IPS-NIHi7 (cell line): ENCODE measurements around the gene KCNT2.
"Not testable (repeated sequence)": the region's sequence is repeated elsewhere in the genome, so short reads cannot be mapped to it uniquely, and the experiment has no call there.

Experiments
- DNase-seq: peaks from one replicate; pipeline ENCODE4 v3.0.0; 2012; ENCODE audit warnings: mixed read lengths; ENCODE audit errors: extremely low spot score

Gene KCNT2

DNA sequence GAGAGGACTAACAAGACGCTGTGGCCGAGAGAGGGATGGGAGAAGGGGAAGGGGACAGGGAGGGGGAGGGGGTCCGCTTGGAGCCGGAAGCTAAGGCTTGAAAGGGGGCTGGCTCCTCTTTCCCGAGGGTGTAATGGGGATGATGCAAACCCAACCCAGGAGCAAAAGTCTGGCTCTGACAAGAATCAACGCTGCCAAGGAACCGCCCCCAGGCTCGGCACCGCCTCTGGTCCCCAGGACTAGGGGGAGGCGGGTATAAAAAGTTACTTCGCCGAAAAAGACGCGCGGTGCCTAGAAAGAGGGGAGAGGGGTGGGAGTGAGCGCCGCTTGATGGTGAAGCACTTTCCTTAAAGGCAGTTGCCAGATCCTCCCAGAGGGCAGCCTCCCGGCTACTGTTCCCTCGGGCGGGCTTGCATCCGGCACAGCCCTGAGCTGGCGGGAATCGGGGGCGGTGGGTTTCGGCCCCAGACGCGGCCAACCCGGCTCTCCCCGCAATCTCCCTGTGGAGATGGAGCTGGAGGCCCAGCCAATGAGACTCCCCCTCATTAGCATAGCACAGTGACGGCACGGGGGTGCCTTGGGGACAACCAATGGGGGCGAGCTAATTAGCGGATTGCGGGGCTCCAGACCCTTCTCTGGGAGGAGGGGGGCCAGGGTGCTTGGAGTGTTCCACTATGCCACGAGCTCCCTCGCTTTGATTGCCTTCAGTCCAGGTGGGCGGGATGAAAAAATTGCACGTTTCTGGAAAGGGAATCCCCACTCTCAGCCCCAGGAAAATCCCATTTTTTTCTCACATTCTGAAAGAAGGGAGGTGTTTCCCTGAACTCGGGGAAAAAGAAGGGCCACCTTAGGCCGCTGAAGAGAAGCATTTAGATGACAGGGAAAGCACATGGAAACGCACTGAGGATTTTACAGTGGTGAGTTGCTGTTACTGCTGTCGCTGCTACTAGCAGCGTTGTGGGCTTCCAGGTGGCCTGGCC lies at the start of gene KCNT2:
Gene KCNT2, minus strand, starts transcription at position 51 of the 980 bp plus-strand sequence. CDS start 131 bp downstream, outside the sequence.
- peak; percentile 89 for DNase-seq

DNA sequence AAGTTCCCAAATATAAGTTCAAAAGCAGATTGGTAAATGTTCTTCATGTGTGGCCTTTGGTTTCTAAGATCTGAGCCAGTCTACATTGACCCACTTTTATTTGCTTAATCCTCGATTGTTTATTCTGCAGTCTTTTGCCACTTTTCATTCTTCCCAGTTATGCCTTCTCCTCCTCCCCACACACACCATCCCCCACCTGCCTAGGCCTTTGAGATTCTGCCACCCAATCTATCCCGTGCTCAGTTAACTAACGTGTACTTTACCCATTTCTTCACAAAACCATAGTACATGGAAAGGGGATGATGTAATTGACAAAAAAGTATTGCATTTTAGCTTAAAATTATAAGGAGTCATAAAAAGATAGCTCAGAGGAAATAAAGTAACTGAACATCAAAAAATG lies 47.3 kb upstream of the KCNT2 start:
- no peak for DNase-seq

DNA sequence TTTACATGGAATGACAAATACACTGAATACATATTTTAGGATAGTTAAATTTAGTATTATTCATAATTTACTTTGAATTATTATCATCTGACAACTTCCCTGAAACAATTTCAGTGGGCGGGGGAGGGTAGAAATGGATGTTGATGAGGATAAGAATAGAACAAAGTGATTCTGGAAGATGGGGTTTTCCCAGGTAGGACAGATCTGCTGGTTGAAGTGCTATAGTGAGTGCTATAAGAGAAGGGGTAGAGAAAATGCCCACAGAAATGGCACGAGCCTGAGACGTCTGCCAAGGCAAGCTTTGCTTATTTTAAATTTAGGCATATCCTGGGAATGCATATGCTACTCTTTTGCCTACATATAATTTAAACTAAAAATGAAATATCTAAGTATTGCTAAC lies 46.8 kb upstream of the KCNT2 start:
- no peak for DNase-seq

DNA sequence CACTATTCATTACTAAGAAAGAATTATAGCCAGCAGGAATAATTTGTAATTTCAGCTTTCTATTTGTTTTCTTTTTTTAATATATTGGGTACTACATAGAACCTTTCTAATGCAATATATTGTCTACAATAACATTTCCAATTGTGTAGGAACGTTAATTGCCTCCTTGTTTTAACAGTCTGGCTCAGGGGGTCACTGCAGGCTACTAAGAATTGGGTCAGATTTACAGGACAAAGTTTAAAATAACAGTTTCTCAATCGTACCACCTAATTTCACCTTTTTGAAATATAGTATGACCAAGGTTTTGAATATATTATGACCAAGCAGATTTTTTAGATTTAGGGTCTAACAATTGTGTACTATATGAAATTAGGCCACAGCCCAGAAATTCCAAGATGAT lies 46.0 kb upstream of the KCNT2 start:
- DNase-seq = no peak

DNA sequence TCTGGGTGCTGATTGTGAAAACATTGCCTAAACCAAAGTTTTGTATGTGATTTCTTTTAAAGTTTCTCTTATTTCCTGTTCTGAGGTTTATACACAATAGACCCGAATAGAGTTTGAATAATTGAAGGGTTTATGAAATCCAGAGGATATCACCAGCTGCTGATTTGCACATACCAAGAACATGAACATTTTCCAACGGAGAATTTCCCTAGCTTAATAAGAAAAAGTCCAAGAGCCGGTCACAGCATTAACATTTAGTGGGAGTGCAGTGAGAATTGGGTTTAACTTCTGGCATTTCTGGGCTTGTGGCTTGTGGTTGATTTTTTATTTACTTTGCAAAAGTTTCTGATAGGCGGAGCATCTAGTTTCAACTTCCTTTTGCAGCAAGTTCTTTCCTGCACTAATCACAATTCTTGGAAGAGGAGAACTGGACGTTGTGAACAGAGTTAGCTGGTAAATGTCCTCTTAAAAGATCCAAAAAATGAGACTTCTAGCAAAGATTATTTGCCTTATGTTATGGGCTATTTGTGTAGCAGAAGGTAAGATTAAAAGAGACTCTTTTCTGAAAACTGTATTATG lies 43.5 kb upstream of the KCNT2 start, which contains the start of gene CFH:
Gene CFH, plus strand, starts transcription at position 407 of the 579 bp plus-strand sequence. Its CDS starts 75 bp downstream, at position 482.
- DNase-seq = no peak

DNA sequence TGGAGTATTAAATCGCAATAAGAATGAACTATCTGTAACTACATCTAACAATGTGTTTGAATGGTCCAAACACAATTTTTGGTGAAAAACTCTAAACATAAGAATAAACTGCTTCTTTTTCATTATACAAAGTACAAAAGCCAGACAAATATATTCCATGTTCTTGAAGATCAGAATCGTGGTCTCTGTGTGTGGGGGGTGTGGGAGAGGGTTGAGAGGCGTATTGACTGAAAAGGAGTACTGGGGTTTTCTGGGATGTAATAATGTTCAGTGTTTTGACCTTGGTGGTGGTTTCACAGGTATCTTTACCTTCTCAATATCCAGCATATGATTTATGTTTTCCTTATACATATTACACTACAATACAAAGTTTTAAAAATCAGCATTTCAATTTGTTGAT lies 42.8 kb upstream of the KCNT2 start:
- DNase-seq = no peak

DNA sequence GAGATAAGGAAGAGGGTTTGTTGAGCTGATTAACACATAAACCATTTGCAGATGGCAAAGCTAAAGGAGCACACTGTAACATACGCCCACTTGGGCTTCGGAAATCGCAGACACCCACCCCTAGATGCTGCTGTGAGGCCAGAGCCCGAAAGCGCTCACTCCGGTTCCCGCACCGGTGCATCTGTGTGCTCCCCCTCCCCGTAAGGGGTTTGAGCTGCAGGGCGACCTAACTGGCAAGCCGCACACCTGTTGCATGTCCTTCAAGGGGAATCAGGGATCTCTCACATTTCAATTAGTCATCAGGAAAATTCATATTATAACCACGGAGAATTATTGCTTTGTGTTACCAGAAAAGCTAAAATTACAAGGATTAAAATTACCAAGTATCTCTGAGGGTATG lies 42.2 kb upstream of the KCNT2 start:
- DNase-seq = no peak

DNA sequence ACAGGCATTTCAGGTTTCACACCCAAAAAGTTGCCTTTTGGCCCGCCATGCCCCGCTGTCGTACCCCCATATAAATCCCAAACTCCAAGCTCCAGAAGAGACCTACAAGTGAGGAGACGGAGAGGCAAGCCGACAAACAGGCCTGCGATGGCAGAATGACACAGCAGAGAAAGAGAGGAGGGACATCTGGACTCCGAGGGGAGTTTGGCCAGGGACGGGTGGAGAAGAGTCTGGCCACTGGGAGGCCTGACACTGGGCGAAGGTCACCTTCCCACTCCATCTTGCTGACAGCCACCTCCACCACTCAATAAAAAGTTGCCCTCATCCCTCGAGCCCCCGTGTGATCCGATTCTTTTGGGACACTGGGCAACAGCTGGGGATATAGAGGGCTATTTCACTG lies 41.8 kb upstream of the KCNT2 start:
- no peak for DNase-seq

DNA sequence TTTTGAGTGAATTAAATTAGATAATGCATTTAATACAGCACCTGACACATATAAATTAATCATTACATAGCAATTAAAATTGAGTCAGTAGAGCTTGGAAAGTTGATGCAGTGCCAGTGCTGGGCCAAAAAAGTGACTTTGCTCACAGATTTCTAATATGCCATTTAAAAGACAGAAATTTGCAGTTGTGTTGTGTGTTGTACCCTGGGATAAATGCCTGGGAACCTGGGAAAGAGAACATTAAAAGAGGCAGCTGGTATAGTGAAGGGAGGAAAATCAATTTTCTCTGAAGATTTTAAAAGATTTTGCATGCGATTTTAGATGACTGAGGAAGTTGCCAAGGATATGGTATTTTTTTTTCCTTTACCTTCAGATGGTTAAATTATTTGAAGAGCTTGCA lies 32.7 kb upstream of the KCNT2 start:
- no peak for DNase-seq

DNA sequence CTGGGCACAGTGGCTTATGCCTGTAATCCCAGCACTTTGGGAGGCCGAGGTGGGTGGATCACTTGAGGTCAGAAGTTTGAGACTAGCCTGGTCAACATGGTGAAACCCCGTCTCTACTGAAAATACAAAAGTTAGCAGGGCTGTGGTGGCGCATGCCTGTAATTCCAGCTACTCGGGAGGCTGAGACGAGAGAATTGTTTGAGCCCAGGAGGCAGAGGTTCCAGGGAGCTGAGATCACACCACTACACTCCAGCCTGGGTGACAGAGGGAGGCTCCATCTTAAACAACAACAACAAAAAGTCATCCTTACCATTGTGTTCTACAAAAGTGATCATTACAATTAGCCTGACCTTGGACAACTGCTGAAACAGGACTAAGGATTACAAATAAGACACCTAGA lies 31.1 kb upstream of the KCNT2 start:
- DNase-seq = not testable (repeated sequence)

DNA sequence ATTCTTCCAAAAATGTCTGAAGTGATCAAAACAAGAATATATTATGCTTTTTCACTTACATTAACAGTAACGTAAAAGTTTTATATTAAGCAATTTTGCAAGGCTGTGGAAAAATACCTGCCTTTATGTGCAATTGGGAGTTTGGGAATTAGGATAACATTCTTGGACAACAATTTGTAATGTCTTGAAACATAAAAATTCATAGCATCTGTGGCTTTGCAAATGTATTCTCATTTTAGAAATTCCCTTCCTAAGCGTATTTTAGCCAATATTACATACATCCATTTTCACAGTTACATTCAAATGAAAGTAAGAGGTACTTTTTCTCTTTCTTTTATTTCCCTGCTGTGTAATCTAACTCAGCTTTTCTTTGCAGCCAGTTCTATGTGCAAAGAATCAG lies 30.2 kb upstream of the KCNT2 start:
- no peak for DNase-seq

DNA sequence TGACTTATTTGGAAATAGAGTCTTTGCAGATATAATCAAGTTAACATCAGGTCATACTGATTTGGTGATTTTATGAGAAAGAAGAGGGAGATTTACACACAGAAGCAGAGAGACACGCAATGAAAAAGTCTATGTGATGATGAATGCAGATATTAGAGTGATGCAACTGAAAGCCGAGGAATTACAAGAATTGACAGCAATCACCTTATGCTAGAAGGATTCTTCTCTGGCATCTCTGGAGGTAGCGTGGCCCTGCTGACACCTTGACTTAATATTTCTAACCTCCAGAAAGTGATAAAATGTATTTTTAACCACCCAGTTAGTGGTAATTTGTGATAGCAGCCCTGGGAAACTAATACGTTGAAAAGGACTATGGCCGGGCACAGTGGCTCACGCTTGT lies 29.4 kb upstream of the KCNT2 start:
- DNase-seq = no peak

DNA sequence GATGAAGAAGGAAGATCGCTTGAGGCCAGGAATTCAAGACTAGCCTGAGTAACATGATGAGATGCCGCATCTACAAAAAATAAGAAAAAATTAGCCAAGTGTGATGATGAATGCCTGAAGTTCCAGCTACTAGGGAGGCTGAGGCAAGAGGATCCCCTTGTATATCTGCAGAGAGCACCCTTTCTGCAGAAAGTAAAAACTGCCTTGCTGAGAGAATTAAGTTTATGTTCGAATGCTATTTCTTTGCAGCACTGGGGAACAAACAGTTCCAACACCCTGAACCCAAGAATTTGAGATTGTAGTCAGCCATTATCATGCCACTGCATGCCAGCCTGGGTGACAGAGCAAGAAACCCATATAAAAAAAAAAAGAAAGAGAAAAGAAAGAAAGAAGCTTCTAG lies 20.6 kb upstream of the KCNT2 start:
- no peak for DNase-seq

DNA sequence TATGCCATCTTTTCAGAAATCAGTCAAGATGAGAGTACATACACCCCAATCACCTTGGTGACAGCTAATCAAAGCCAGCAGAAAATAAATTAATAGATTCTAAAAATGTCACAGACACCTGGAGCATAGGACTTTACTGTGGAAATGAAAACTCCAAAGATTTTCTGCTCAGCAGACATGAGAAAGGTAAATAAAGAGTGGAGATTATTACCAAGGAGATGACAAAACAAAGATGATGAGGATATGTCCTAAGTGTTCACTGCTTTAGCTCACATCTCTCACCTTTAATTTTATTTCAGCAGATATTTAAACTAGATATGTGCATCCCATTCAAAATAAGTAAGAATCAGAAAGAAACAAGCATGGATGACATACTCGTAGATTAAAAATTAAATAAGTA lies 14.8 kb upstream of the KCNT2 start:
- DNase-seq = no peak

DNA sequence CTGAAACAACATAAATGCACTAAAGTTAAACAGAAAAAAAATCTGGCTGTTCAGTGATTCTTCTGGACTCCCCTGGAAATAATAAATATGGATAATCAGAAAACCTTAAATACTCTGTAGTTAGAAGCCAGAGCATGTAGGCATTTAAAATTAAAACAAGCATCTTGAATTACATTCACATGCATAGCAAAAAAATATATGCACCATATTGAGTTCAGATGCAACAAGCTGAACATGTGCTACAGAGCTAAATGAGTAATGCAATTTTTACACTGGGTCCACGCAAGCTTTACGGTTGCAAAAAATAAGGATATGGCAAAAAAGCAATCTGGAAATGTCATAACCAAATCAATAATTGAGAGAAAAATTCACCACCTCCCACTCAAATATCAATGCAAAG lies 11.5 kb upstream of the KCNT2 start:
- DNase-seq = no peak

DNA sequence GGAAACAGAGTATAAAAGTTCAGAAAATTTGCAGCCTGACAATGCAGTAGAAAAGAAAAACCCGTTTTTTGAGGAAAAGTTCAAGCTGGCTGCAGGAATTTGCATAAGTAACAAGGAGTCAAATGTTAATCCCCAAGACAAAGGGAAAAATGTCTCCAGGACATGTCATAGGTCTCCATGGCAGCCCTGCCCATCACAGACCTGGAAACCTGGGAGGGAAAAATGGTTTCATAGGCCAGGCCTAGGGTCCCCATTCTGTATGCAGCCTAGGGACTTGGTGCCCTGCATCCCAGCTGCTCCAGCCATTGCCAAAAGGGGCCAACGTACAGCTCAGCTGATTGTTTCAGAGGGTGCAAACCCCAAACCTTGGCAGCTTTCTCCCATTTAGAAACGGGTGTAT lies 3.6 kb upstream of the KCNT2 start:
- DNase-seq = no peak

DNA sequence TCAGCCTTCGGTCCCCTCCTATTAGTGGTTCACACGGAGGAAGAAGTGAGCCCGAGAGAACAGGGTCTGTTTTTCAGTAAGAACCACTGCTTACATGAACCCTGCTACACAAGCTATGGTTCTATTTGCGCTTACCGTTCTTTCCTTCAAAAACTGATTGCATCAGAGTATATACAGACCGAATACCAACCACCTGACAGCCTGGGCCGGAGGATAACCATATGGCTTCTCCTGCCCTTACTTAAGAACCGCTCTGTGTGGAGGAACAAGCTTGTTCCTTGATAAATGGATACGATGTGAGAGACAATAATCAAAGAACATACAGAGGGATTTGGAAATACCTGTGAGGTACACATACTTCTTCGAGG lies 1.1 kb upstream of the KCNT2 start:
- no peak for DNase-seq

DNA sequence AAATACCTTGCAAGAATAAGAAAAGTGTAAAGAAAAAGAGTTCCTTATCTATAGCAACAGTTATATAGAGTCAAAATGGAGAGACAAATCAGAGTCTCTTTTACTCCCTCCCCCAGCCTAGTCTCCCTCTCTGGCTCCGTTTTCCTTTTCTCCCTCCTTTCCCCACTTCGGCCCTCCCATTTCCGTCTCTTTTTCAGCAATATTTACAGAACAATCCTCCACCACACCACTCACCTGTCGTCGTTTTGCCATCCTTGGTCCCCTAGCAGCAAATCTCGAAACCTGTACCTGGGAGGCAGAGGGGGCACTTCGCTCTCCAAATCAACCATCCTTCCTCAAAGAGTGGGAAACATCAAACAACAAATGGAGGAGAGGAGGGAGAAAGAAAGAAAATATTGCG lies 259 bp downstream of the KCNT2 start:
- peak; percentile 12 for DNase-seq

DNA sequence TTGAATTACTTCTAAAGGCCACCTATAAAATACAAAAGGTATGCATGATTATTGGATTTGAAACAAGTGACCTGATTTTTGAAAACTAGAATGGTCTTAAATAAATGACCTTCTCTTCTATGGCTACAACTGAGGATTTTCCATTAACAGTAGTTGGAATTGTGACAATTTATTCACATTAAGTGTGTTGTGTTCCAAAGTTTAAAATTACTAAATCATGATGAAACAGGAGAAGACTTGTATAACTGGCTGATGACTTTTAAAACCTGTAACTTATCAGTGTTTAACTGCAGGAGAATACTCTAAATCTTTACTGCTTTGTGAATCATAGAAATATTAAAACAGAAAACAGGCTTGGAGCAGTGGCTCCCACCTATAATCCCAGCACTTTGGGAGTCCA lies 4.6 kb downstream of the KCNT2 start:
- no peak for DNase-seq

DNA sequence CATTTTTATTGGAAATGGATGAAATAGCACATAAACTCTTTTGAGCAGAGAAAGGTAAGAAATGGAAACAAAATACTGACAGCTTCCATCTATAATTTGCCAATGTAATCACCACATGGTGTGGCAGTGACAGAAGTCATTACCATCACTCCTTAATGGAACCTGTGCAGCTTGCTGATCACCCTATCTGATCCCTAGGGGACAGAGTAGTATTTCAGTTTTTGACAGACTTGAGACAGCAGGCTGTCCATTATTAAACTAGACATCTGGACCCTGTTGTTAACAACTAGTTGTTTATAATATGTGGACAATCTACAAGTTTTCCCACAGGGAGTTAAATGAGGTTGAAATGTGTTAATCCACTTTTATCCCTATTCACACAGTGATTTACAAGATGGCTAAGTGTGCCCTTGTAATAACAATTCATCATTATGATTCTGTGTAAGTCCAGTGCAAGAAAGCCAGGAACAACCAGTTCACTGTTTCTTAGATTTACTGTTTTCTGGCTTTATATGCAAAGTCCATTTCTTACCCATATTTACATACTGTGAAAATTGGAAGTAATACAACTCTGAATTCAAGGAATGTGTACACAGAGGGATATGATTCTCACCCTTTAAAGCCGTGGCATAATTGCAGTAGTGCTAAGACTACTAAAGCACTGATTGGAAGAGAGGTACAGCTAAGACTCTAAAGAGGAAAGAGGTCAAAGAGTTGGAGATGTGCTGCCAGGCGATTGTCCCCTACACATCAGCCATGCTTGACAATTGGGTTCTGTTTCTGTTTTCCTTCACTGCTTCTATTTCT lies 9.1 kb downstream of the KCNT2 start:
- no peak for DNase-seq

DNA sequence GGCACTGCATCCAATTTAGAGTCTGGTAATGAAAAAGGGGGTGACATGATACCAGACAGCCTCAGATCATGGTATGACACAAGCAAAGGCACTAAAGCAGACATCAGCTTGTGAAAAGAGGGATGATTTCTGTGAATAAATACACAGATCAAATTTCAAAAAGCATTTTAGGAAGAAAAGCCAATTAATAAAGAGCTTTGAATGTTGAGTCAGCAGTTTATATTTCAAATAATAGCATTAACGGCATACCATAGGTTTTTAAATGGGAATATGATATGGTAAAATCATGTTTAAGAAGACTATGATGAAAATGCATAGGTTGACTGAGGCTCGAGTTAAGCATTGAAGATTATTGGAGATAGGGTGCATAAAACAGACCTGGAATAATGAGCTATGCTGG lies 13.5 kb downstream of the KCNT2 start:
- DNase-seq = no peak

DNA sequence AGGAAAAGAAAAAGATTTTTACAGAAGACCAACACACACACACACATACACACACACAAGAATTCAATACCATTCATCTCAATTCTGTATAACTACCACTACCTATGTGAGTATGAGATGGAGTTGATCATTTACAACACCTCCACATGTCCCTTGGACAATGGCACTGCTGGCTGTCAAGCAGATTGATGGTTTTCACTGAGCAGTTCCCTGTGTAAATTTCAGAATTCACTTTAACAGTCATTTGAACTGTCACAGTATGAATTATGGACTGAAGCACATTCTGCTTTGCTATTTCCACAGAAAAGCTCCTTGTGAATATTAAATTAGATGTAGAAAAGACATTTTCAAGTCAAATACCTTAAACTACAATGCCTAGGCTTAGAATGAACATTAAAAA lies 14.3 kb downstream of the KCNT2 start:
- no peak for DNase-seq
